ENCODE results near the gene TMEM248. TPM values are rescaled to one million over a fixed set of nuclear protein-coding genes. Genes with fewer than 3 reads are reported as not detected.
"Not testable (repeated sequence)": the region's sequence is repeated elsewhere in the genome, so short reads cannot be mapped to it uniquely, and the experiment has no call there.

TMEM248 gene
- total RNA-seq = 10 to 100 TPM; 67.2 to 70.3 TPM

- intact Hi-C loops (cut with micrococcal nuclease) = loop anchor here (2.0 kb wide), 2 partner anchors 74 to 76 kb away; partner anchors contain the start of gene SBDS
- Mint-ChIP-seq H3K36me3 (peaks cover 15% of the 10 kb centered on the region), H3K4me1 (ENCODE audit: low read depth) (peaks cover 41% of the 10 kb centered on the region), H3K27me3 (peaks cover 1% of the 10 kb centered on the region), H3K27ac (peak within 1 kb of the TSS; percentile 91), H3K4me3 (peak within 1 kb of the TSS; percentile 97), H3K9me3 (no peaks in the 10 kb centered on the region)
- peak; percentile 94 for DNase-seq
- POLR2A ChIA-PET = interaction anchor here (0.5 to 3.1 kb wide), 8 partner anchors 16 to 180 kb away, joined by 3 to 26 read pairs (median 4); partner anchors contain the start of genes RABGEF1, SBDS and TYW1
- CTCF ChIA-PET = no interaction called here
Measured at GRCh38 chr7:66920769-66921395, at the start of gene TMEM248. Gene TMEM248, plus strand, starts transcription at chr7:66921225. Its CDS starts 20,641 bp downstream, at chr7:66941866.

- DNase-seq = no peak
- Mint-ChIP-seq H3K27me3 (no peaks in the 10 kb centered on the region), H3K9me3 (no peaks in the 10 kb centered on the region), H3K4me1 (ENCODE audit: low read depth) (peaks cover 22% of the 10 kb centered on the region), H3K36me3 (peaks cover 1% of the 10 kb centered on the region), H3K4me3 (no peak overlapping the region), H3K27ac (no peak overlapping the region)
- ChIA-PET CTCF (no interaction called here), POLR2A (no interaction called here)
- intact Hi-C loops (cut with micrococcal nuclease) = no loop called here
Measured at GRCh38 chr7:66873476-66873875, 47.5 kb upstream of the TMEM248 start.

- H3K4me1 Mint-ChIP-seq (ENCODE audit: low read depth) = peaks cover 8% of the 10 kb centered on the region
- POLR2A ChIA-PET = no interaction called here
Measured at GRCh38 chr7:66877577-66878300, 43.3 kb upstream of the TMEM248 start.

GRCh38 chr7:66878301-66878685 is 42.7 kb upstream of the TMEM248 start:
- H3K27me3 Mint-ChIP-seq; H3K36me3 Mint-ChIP-seq; DNase-seq; H3K4me3 Mint-ChIP-seq; H3K27ac Mint-ChIP-seq; POLR2A ChIA-PET; H3K4me1 Mint-ChIP-seq (ENCODE audit: low read depth); CTCF ChIA-PET; intact Hi-C loops (cut with micrococcal nuclease); H3K9me3 Mint-ChIP-seq: not testable (repeated sequence)

More at GRCh38 chr7:66877577-66878300, 43.3 kb upstream of the TMEM248 start:
- Mint-ChIP-seq H3K9me3 (no peaks in the 10 kb centered on the region), H3K4me3 (no peak overlapping the region), H3K36me3 (no peaks in the 10 kb centered on the region), H3K27ac (no peak overlapping the region), H3K27me3 (no peaks in the 10 kb centered on the region)
- CTCF ChIA-PET = no interaction called here
- DNase-seq = no peak
- intact Hi-C loops (cut with micrococcal nuclease) = no loop called here

- Mint-ChIP-seq H3K4me1 (ENCODE audit: low read depth) (peaks cover 20% of the 10 kb centered on the region), H3K4me3 (no peak overlapping the region)
- CTCF ChIA-PET = no interaction called here
Measured at GRCh38 chr7:66880053-66880452, 41.0 kb upstream of the TMEM248 start.

GRCh38 chr7:66880577-66880976 is 40.4 kb upstream of the TMEM248 start:
- CTCF ChIA-PET = interaction anchor here (1.1 kb wide), 1 partner anchor 36 kb away, joined by 3 read pairs; no protein-coding TSS in a partner anchor
- H3K4me3 Mint-ChIP-seq, POLR2A ChIA-PET, H3K9me3 Mint-ChIP-seq, H3K27ac Mint-ChIP-seq, H3K36me3 Mint-ChIP-seq, DNase-seq, H3K27me3 Mint-ChIP-seq: not testable (repeated sequence)
- intact Hi-C loops (cut with micrococcal nuclease) = loop anchor here (10.0 kb wide), 1 partner anchor 126 kb away; no protein-coding TSS in a partner anchor
- peaks cover 20% of the 10 kb centered on the region for H3K4me1 Mint-ChIP-seq (ENCODE audit: low read depth)

More at GRCh38 chr7:66880053-66880452, 41.0 kb upstream of the TMEM248 start:
- Mint-ChIP-seq H3K27me3 (no peaks in the 10 kb centered on the region), H3K27ac (no peak overlapping the region), H3K9me3 (no peaks in the 10 kb centered on the region), H3K36me3 (no peaks in the 10 kb centered on the region)
- intact Hi-C loops (cut with micrococcal nuclease) = loop anchor here (10.0 kb wide), 1 partner anchor 125 kb away; no protein-coding TSS in a partner anchor
- DNase-seq = no peak
- POLR2A ChIA-PET = no interaction called here

GRCh38 chr7:66883716-66884115 is 37.3 kb upstream of the TMEM248 start:
- Mint-ChIP-seq H3K4me3 (no peak overlapping the region), H3K9me3 (no peaks in the 10 kb centered on the region), H3K27me3 (no peaks in the 10 kb centered on the region), H3K4me1 (ENCODE audit: low read depth) (peaks cover 31% of the 10 kb centered on the region), H3K36me3 (no peaks in the 10 kb centered on the region), H3K27ac (no peak overlapping the region)
- peak; percentile 49 for DNase-seq
- ChIA-PET CTCF (interaction anchor here (1.0 kb wide), 1 partner anchor 39 kb away, joined by 4 read pairs; no protein-coding TSS in a partner anchor), POLR2A (interaction anchor here (1.2 kb wide), 1 partner anchor 39 kb away, joined by 4 read pairs; no protein-coding TSS in a partner anchor)
- intact Hi-C loops (cut with micrococcal nuclease) = loop anchor here (1.0 to 10.0 kb wide), 2 partner anchors 23 to 129 kb away; no protein-coding TSS in a partner anchor

- intact Hi-C loops (cut with micrococcal nuclease) = loop anchor here (1.0 to 10.0 kb wide), 2 partner anchors 24 to 130 kb away; no protein-coding TSS in a partner anchor
- ChIA-PET CTCF (interaction anchor here (1.2 kb wide), 1 partner anchor 40 kb away, joined by 3 read pairs; no protein-coding TSS in a partner anchor), POLR2A (interaction anchor here (0.5 to 1.2 kb wide), 2 partner anchors 40 to 337 kb away, joined by 4 read pairs; no protein-coding TSS in a partner anchor)
Measured at GRCh38 chr7:66884556-66884955, 36.5 kb upstream of the TMEM248 start.

GRCh38 chr7:66886152-66886551 is 34.9 kb upstream of the TMEM248 start:
- no peaks in the 10 kb centered on the region for H3K27me3 Mint-ChIP-seq
- peaks cover 31% of the 10 kb centered on the region for H3K4me1 Mint-ChIP-seq (ENCODE audit: low read depth)
- intact Hi-C loops (cut with micrococcal nuclease) = loop anchor here (2.0 to 10.0 kb wide), 2 partner anchors 41 to 131 kb away; no protein-coding TSS in a partner anchor
- CTCF ChIA-PET = interaction anchor here (1.0 kb wide), 1 partner anchor 42 kb away, joined by 3 read pairs; no protein-coding TSS in a partner anchor
- POLR2A ChIA-PET = no interaction called here
- DNase-seq = peak; percentile 35
- H3K4me3 Mint-ChIP-seq = no peak overlapping the region
- H3K36me3 Mint-ChIP-seq = no peaks in the 10 kb centered on the region
- H3K27ac Mint-ChIP-seq = no peak overlapping the region
- no peaks in the 10 kb centered on the region for H3K9me3 Mint-ChIP-seq

More at GRCh38 chr7:66884556-66884955, 36.5 kb upstream of the TMEM248 start:
- DNase-seq, H3K27ac Mint-ChIP-seq, H3K4me3 Mint-ChIP-seq, H3K9me3 Mint-ChIP-seq, H3K36me3 Mint-ChIP-seq, H3K27me3 Mint-ChIP-seq: not testable (repeated sequence)
- H3K4me1 Mint-ChIP-seq (ENCODE audit: low read depth) = peaks cover 31% of the 10 kb centered on the region

- H3K4me3 Mint-ChIP-seq, POLR2A ChIA-PET, H3K27me3 Mint-ChIP-seq, H3K9me3 Mint-ChIP-seq, DNase-seq, CTCF ChIA-PET, H3K27ac Mint-ChIP-seq, H3K36me3 Mint-ChIP-seq: not testable (repeated sequence)
- intact Hi-C loops (cut with micrococcal nuclease) = loop anchor here (10.0 kb wide), 1 partner anchor 133 kb away; no protein-coding TSS in a partner anchor
- H3K4me1 Mint-ChIP-seq (ENCODE audit: low read depth) = peaks cover 31% of the 10 kb centered on the region
Measured at GRCh38 chr7:66888223-66888622, 32.8 kb upstream of the TMEM248 start.

GRCh38 chr7:66894463-66895080 is 26.5 kb upstream of the TMEM248 start:
- no peak overlapping the region for H3K27ac Mint-ChIP-seq
- POLR2A ChIA-PET = no interaction called here
- peak; percentile 14 for DNase-seq

More at GRCh38 chr7:66894463-66895080, 26.5 kb upstream of the TMEM248 start:
- CTCF ChIA-PET = interaction anchor here (0.7 to 2.0 kb wide), 10 partner anchors 11 to 83 kb away, joined by 3 to 11 read pairs (median 4); no protein-coding TSS in a partner anchor
- no peaks in the 10 kb centered on the region for H3K4me1 Mint-ChIP-seq (ENCODE audit: low read depth)
- intact Hi-C loops (cut with micrococcal nuclease) = loop anchor here (1.0 kb wide), 2 partner anchors 57 to 69 kb away; no protein-coding TSS in a partner anchor
- peaks cover 1% of the 10 kb centered on the region for H3K36me3 Mint-ChIP-seq
- H3K9me3 Mint-ChIP-seq = no peaks in the 10 kb centered on the region
- H3K27me3 Mint-ChIP-seq = no peaks in the 10 kb centered on the region
- H3K4me3 Mint-ChIP-seq = no peak overlapping the region

Data from activated CD4-positive, alpha-beta memory T cell treated with anti-CD3 and anti-CD28 coated beads for 36 hours (primary cell).